NCI-H2227 (cell line): ENCODE data around the gene SETX.
"Not testable (repeated sequence)": the region's sequence is repeated elsewhere in the genome, so short reads cannot be mapped to it uniquely, and the experiment has no call there.

Experiments
- DNase-seq: peaks from one replicate; lab custom pipeline; 2025; ENCODE audit not compliant: unreplicated experiment; lab: John Stamatoyannopoulos, UW

The SETX gene

GRCh38 chr9:132293145-132293721 is 61.6 kb downstream of the SETX start:
- no peak for DNase-seq

GRCh38 chr9:132288966-132289365 is 65.8 kb downstream of the SETX start:
- DNase-seq, result no peak

- no peak for DNase-seq
Measured at GRCh38 chr9:132288361-132288760, 66.4 kb downstream of the SETX start.

- no peak for DNase-seq
Measured at GRCh38 chr9:132287256-132287760, 67.5 kb downstream of the SETX start.

GRCh38 chr9:132283863-132284262 is 70.9 kb downstream of the SETX start:
- DNase-seq, result no peak

- DNase-seq, result peak; percentile 24
Measured at GRCh38 chr9:132283165-132283564, 71.6 kb downstream of the SETX start.

GRCh38 chr9:132274861-132275260 is 79.9 kb downstream of the SETX start:
- no peak for DNase-seq

- DNase-seq, result not testable (repeated sequence)
Measured at GRCh38 chr9:132269704-132270516, 84.9 kb downstream of the SETX start.

- peak; percentile 59 for DNase-seq
Measured at GRCh38 chr9:132268725-132269352, 85.9 kb downstream of the SETX start.

- DNase-seq, result no peak
Measured at GRCh38 chr9:132267660-132268059, 87.1 kb downstream of the SETX start.

GRCh38 chr9:132266017-132266416 is 88.8 kb downstream of the SETX start:
- no peak for DNase-seq

GRCh38 chr9:132260846-132261245 is 93.9 kb downstream of the SETX start:
- no peak for DNase-seq

GRCh38 chr9:132250324-132251262 is 104.2 kb downstream of the SETX start:
- DNase-seq, result no peak

GRCh38 chr9:132249690-132250089 is 105.1 kb downstream of the SETX start:
- no peak for DNase-seq

GRCh38 chr9:132249123-132249522 is 105.7 kb downstream of the SETX start:
- no peak for DNase-seq

- no peak for DNase-seq
Measured at GRCh38 chr9:132247942-132248341, 106.8 kb downstream of the SETX start.

GRCh38 chr9:132245465-132245864 is 109.3 kb downstream of the SETX start:
- no peak for DNase-seq

- DNase-seq, result no peak
Measured at GRCh38 chr9:132244582-132245455, 110.0 kb downstream of the SETX start.

- no peak for DNase-seq
Measured at GRCh38 chr9:132243156-132244074, 111.4 kb downstream of the SETX start.
